ENCODE data around the gene MGAT1. TPM values are rescaled to one million over a fixed set of nuclear protein-coding genes. Genes with fewer than 3 reads are reported as not detected.
"Not testable (repeated sequence)": the region's sequence is repeated elsewhere in the genome, so short reads cannot be mapped to it uniquely, and the experiment has no call there.

MGAT1 gene
- total RNA-seq, 1 donor from 2014 or later, result 122 TPM

GRCh38 chr5:180785121-180785781 lies 17.4 kb downstream of the MGAT1 start:
- H3K27ac Mint-ChIP-seq, result no peak overlapping the region
- peaks cover 3% of the 10 kb centered on the region for H3K4me1 Mint-ChIP-seq (ENCODE audit: low read depth)
- no peaks in the 10 kb centered on the region for H3K27me3 Mint-ChIP-seq (ENCODE audit: low read depth)
- DNase-seq (ENCODE audit: low spot score), result no peak
- H3K4me3 Mint-ChIP-seq (ENCODE audit: low read depth), result no peak overlapping the region
- peaks cover 18% of the 10 kb centered on the region for H3K36me3 Mint-ChIP-seq (ENCODE audit: low read depth)
- intact Hi-C loops (cut with micrococcal nuclease), result no loop called here
- no peaks in the 10 kb centered on the region for H3K9me3 Mint-ChIP-seq

DNA sequence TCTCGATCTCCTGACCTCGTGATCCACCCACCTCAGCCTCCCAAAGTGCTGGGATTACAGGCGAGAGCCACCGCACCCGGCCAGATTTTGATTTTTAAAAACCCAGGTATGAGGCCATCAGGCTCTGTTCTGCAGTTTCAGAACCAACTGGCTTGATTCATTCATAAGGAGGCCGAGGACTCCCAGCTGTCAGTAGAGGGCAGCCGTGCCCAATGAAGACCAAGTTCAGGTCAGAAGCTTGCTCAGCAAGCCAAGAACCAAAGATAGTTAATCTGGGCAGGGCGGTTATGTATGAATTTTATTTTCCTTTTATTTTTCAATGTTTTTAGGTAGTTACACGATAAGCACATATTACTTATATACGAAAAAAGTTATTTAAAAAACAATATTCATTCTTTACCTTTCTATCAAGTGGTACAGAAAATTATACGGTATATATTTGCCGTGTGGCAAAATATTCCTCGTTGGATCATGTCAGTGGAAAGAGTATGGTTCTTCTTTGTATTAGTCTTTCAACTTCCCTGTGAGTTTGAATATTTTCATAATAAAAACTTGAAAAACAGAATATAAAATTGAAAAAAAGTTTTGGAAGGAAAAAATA lies 18.0 kb downstream of the MGAT1 start:
- Mint-ChIP-seq H3K27ac (no peak overlapping the region), H3K9me3 (no peaks in the 10 kb centered on the region), H3K36me3 (ENCODE audit: low read depth) (peaks cover 12% of the 10 kb centered on the region), H3K27me3 (ENCODE audit: low read depth) (no peaks in the 10 kb centered on the region), H3K4me3 (ENCODE audit: low read depth) (no peak overlapping the region), H3K4me1 (ENCODE audit: low read depth) (peaks cover 3% of the 10 kb centered on the region)
- intact Hi-C loops (cut with micrococcal nuclease), result no loop called here
- peak; percentile 38 for DNase-seq (ENCODE audit: low spot score)

DNA sequence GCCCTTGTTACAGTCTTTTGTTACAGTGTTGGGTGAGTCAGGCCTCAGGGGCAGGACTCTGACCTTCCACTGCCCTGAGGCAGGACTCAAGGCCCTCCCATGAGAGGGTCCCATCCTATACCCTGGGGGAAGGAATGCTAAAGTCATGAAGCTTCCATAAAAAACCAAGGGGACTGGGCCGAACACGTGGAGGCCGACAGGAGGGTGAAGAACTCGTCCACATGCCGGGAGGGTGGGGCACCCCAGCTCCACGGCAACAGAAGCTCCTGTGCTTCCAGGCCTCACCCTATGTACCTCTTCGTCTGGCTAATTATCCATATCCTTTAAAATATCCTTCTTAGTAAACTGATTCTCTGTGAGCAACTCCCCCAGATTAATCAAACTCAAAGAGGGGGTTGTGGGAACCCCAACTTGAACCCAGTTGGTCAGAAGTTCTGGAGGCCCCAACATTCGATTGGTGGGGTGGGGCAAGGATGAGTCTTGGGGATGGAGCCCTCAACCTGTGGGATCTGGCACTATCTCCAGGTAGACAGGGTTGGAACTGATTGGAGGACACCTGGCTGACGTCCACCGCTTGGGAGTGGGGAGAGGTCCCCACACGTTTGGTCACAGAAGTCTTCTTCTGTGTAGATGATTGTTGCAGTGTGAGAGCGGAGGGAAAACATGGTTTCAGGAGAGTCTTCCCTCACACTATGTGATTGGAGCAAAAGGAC lies 19.1 kb downstream of the MGAT1 start:
- peaks cover 3% of the 10 kb centered on the region for H3K4me1 Mint-ChIP-seq (ENCODE audit: low read depth)
- peaks cover 6% of the 10 kb centered on the region for H3K36me3 Mint-ChIP-seq (ENCODE audit: low read depth)
- H3K4me3 Mint-ChIP-seq (ENCODE audit: low read depth), result no peak overlapping the region
- no peaks in the 10 kb centered on the region for H3K27me3 Mint-ChIP-seq (ENCODE audit: low read depth)
- H3K27ac Mint-ChIP-seq, result no peak overlapping the region
- intact Hi-C loops (cut with micrococcal nuclease), result no loop called here
- no peak for DNase-seq (ENCODE audit: low spot score)
- no peaks in the 10 kb centered on the region for H3K9me3 Mint-ChIP-seq

DNA sequence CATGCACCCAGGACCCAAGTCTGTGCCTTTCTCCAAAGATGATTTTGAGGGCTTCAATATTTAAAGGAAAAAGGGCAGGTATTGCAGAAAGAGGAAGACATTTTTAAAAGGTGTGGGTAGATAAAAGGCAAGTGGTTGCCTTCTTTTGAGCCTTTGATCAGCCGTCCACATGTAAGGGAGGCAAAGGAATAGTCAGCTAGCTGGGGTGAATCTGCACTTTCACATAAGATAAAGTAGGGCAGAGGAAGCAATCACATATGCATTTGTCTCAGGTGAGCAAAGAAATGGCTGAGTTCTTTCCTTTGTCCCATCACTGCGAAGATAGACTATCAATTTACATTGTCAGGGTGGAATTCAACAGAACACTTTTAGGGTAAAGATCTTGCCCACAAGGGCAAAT lies 19.9 kb downstream of the MGAT1 start:
- H3K4me1 Mint-ChIP-seq (ENCODE audit: low read depth), result peaks cover 2% of the 10 kb centered on the region
- no peaks in the 10 kb centered on the region for H3K9me3 Mint-ChIP-seq
- peaks cover 3% of the 10 kb centered on the region for H3K36me3 Mint-ChIP-seq (ENCODE audit: low read depth)
- H3K27ac Mint-ChIP-seq, result no peak overlapping the region
- intact Hi-C loops (cut with micrococcal nuclease), result no loop called here
- H3K4me3 Mint-ChIP-seq (ENCODE audit: low read depth), result no peak overlapping the region
- no peak for DNase-seq (ENCODE audit: low spot score)
- H3K27me3 Mint-ChIP-seq (ENCODE audit: low read depth), result no peaks in the 10 kb centered on the region

DNA sequence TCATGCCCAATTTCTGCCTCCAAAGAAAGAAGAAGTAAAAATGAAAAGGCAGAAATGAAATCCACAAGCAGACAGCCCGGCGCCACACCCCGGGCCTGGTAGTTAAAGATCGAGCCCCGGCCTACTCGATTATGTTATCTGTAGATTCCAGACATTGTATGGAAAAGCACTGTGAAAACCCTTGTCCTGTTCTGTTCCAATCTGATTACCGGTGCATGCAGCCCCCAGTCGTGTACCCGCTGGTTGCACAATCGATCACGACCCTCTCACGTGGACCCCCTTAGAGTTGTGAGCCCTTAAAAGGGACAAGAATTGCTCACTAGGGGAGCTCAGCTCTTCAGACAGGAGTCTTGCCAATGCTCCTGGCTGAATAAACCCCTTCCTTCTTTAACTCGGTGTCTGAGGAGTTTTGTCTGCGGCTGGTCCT lies 20.7 kb downstream of the MGAT1 start:
- H3K36me3 Mint-ChIP-seq (ENCODE audit: low read depth); H3K9me3 Mint-ChIP-seq; H3K27ac Mint-ChIP-seq; DNase-seq (ENCODE audit: low spot score); H3K4me1 Mint-ChIP-seq (ENCODE audit: low read depth); intact Hi-C loops (cut with micrococcal nuclease); H3K27me3 Mint-ChIP-seq (ENCODE audit: low read depth); H3K4me3 Mint-ChIP-seq (ENCODE audit: low read depth): not testable (repeated sequence)

- intact Hi-C loops (cut with micrococcal nuclease), result no loop called here
- H3K27ac Mint-ChIP-seq, result no peak overlapping the region
Measured at GRCh38 chr5:180779985-180780610, 22.5 kb downstream of the MGAT1 start.

DNA sequence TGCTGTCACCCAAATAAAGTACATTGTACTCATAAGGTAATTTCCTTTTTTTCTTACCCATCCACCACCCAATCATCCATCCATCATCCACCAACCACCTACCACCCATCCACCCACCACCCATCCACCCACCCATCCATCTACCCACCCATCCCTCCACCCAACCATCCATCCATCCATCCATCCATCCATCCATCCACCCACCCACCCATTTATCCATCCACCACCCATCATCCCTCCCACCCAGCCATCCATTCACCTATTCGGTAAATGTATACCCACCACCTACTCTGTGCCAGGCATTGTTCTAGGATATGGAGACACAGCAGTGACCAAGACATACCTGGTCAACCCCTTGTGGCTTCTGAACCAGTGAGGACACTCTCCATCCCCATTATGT lies 25.1 kb downstream of the MGAT1 start:
- peaks cover 5% of the 10 kb centered on the region for H3K27me3 Mint-ChIP-seq (ENCODE audit: low read depth)
- no peaks in the 10 kb centered on the region for H3K36me3 Mint-ChIP-seq (ENCODE audit: low read depth)
- H3K9me3 Mint-ChIP-seq, result peaks cover 8% of the 10 kb centered on the region
- no peak for DNase-seq (ENCODE audit: low spot score)
- no peak overlapping the region for H3K4me3 Mint-ChIP-seq (ENCODE audit: low read depth)
- intact Hi-C loops (cut with micrococcal nuclease), result no loop called here
- no peaks in the 10 kb centered on the region for H3K4me1 Mint-ChIP-seq (ENCODE audit: low read depth)
- H3K27ac Mint-ChIP-seq, result no peak overlapping the region

More at GRCh38 chr5:180779985-180780610, 22.5 kb downstream of the MGAT1 start:
- Mint-ChIP-seq H3K4me3 (ENCODE audit: low read depth) (no peak overlapping the region), H3K4me1 (ENCODE audit: low read depth) (no peaks in the 10 kb centered on the region), H3K36me3 (ENCODE audit: low read depth) (no peaks in the 10 kb centered on the region), H3K27me3 (ENCODE audit: low read depth) (no peaks in the 10 kb centered on the region), H3K9me3 (no peaks in the 10 kb centered on the region)
- no peak for DNase-seq (ENCODE audit: low spot score)

GRCh38 chr5:180776376-180776775 lies 26.2 kb downstream of the MGAT1 start:
- Mint-ChIP-seq H3K4me3 (ENCODE audit: low read depth) (no peak overlapping the region), H3K9me3 (peaks cover 13% of the 10 kb centered on the region), H3K27me3 (ENCODE audit: low read depth) (peaks cover 5% of the 10 kb centered on the region), H3K27ac (no peak overlapping the region), H3K4me1 (ENCODE audit: low read depth) (no peaks in the 10 kb centered on the region), H3K36me3 (ENCODE audit: low read depth) (no peaks in the 10 kb centered on the region)
- intact Hi-C loops (cut with micrococcal nuclease), result no loop called here
- DNase-seq (ENCODE audit: low spot score), result no peak

DNA sequence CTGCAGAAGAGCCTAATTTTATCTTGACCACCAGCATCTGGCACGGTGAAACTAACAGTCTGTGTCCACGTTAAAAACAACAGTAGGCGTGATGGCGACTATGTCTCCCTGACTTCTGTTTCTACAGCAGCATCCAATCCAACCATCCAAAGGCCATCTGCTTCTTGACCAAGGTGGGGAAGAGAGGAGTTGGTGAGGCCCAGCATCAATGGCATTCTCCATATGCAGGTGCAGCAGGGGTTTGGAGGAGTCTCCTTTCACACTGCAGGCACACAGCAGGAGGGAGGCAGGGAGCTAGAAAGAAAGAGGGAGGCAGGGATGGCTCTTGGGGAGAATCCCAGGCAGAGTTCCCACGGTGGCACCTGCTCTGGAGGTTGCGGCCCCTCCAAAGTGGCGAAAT lies 27.0 kb downstream of the MGAT1 start:
- intact Hi-C loops (cut with micrococcal nuclease), result no loop called here
- no peaks in the 10 kb centered on the region for H3K36me3 Mint-ChIP-seq (ENCODE audit: low read depth)
- H3K27me3 Mint-ChIP-seq (ENCODE audit: low read depth), result peaks cover 5% of the 10 kb centered on the region
- H3K4me3 Mint-ChIP-seq (ENCODE audit: low read depth), result no peak overlapping the region
- no peaks in the 10 kb centered on the region for H3K4me1 Mint-ChIP-seq (ENCODE audit: low read depth)
- no peak for DNase-seq (ENCODE audit: low spot score)
- H3K9me3 Mint-ChIP-seq, result peaks cover 13% of the 10 kb centered on the region
- no peak overlapping the region for H3K27ac Mint-ChIP-seq

GRCh38 chr5:180771839-180772238 lies 30.8 kb downstream of the MGAT1 start:
- no peaks in the 10 kb centered on the region for H3K36me3 Mint-ChIP-seq (ENCODE audit: low read depth)
- intact Hi-C loops (cut with micrococcal nuclease), result no loop called here
- H3K27ac Mint-ChIP-seq, result no peak overlapping the region

DNA sequence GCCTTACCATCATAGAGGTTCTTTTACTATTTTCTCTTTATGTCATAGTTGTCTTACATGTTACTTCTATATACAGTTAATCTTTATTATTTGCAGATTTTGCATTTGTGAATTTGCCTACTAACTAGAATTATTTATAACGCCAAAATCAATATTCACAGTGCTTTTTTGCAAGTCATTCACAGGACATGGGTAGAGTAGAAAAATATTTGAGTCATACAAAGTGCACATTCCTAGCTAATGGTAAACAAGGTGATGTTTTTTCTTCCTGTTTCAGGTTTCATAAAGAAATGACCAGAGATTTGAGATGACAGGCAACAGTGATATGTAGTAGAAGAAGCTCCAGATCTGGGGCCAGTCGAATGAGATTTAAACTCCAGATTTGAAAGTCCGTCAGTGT lies 32.8 kb downstream of the MGAT1 start:
- DNase-seq (ENCODE audit: low spot score), result no peak
- H3K4me3 Mint-ChIP-seq (ENCODE audit: low read depth), result no peak overlapping the region
- intact Hi-C loops (cut with micrococcal nuclease), result no loop called here
- no peaks in the 10 kb centered on the region for H3K4me1 Mint-ChIP-seq (ENCODE audit: low read depth)
- H3K27me3 Mint-ChIP-seq (ENCODE audit: low read depth), result peaks cover 13% of the 10 kb centered on the region
- H3K9me3 Mint-ChIP-seq, result peaks cover 13% of the 10 kb centered on the region
- no peaks in the 10 kb centered on the region for H3K36me3 Mint-ChIP-seq (ENCODE audit: low read depth)
- no peak overlapping the region for H3K27ac Mint-ChIP-seq

More at GRCh38 chr5:180771839-180772238, 30.8 kb downstream of the MGAT1 start:
- H3K27me3 Mint-ChIP-seq (ENCODE audit: low read depth), result peaks cover 11% of the 10 kb centered on the region
- H3K9me3 Mint-ChIP-seq, result peaks cover 13% of the 10 kb centered on the region
- DNase-seq (ENCODE audit: low spot score), result no peak
- H3K4me1 Mint-ChIP-seq (ENCODE audit: low read depth), result no peaks in the 10 kb centered on the region
- no peak overlapping the region for H3K4me3 Mint-ChIP-seq (ENCODE audit: low read depth)

GRCh38 chr5:180755601-180756000 lies 47.0 kb downstream of the MGAT1 start:
- Mint-ChIP-seq H3K4me1 (ENCODE audit: low read depth) (no peaks in the 10 kb centered on the region), H3K36me3 (ENCODE audit: low read depth) (no peaks in the 10 kb centered on the region), H3K9me3 (peaks cover 22% of the 10 kb centered on the region), H3K27ac (no peak overlapping the region), H3K27me3 (ENCODE audit: low read depth) (peaks cover 7% of the 10 kb centered on the region), H3K4me3 (ENCODE audit: low read depth) (no peak overlapping the region)
- DNase-seq (ENCODE audit: low spot score), result no peak
- intact Hi-C loops (cut with micrococcal nuclease), result no loop called here

GRCh38 chr5:180744253-180744652 lies 58.4 kb downstream of the MGAT1 start:
- no peaks in the 10 kb centered on the region for H3K4me1 Mint-ChIP-seq (ENCODE audit: low read depth)
- H3K9me3 Mint-ChIP-seq, result no peaks in the 10 kb centered on the region
- H3K36me3 Mint-ChIP-seq (ENCODE audit: low read depth), result no peaks in the 10 kb centered on the region
- no peak for DNase-seq (ENCODE audit: low spot score)
- intact Hi-C loops (cut with micrococcal nuclease), result no loop called here
- no peak overlapping the region for H3K4me3 Mint-ChIP-seq (ENCODE audit: low read depth)
- H3K27ac Mint-ChIP-seq, result no peak overlapping the region
- peaks cover 3% of the 10 kb centered on the region for H3K27me3 Mint-ChIP-seq (ENCODE audit: low read depth)
